Karpas-422 (cell line): ENCODE measurements around the gene PIK3R5. TPM values are rescaled to one million over a fixed set of nuclear protein-coding genes. Genes with fewer than 3 reads are reported as not detected.

ENCODE experiments used
- DNase-seq: peaks from one replicate; pipeline ENCODE4 v3.0.0-alpha.2; 2015
- H2AFZ ChIP-seq: fragments of 200-600 bp; sonication (generic); 2 replicates; pipeline ENCODE4 v1.6.1; 2014; ENCODE audit warnings: antibody characterized with exemption, low read length, mixed read lengths
- H3K27ac ChIP-seq: fragments of 200-600 bp; sonication (generic); 2 replicates; pipeline ENCODE4 v1.5.1; 2014; ENCODE audit warnings: mild to moderate bottlenecking, low read length, moderate library complexity
- H3K27me3 ChIP-seq: fragments of 200-600 bp; sonication (generic); 2 replicates; pipeline ENCODE4 v1.6.1; 2014; ENCODE audit warnings: low read length, mixed read lengths
- H3K36me3 ChIP-seq: fragments of 200-600 bp; sonication (generic); 2 replicates; pipeline ENCODE4 v1.6.1; 2014; ENCODE audit warnings: low read length, mixed read lengths; ENCODE audit not compliant: insufficient read depth
- H3K4me1 ChIP-seq: fragments of 200-600 bp; sonication (generic); 2 replicates; pipeline ENCODE4 v1.6.1; 2014; ENCODE audit warnings: mild to moderate bottlenecking, low read length, mixed read lengths
- H3K4me2 ChIP-seq: fragments of 200-600 bp; sonication (generic); 2 replicates; pipeline ENCODE4 v1.6.1; 2014; ENCODE audit warnings: low read length, low read depth, mild to moderate bottlenecking; ENCODE audit not compliant: poor library complexity, severe bottlenecking
- H3K4me3 ChIP-seq: fragments of 200-600 bp; sonication (generic); 2 replicates; pipeline ENCODE4 v1.5.1; 2014; ENCODE audit warnings: mild to moderate bottlenecking, antibody characterized with exemption, low read length, mixed read lengths
- H3K79me2 ChIP-seq: fragments of 200-600 bp; sonication (generic); 2 replicates; pipeline ENCODE4 v1.6.1; 2014; ENCODE audit warnings: mild to moderate bottlenecking, low read length, mixed read lengths
- H3K9ac ChIP-seq: fragments of 200-600 bp; sonication (generic); 2 replicates; pipeline ENCODE4 v1.6.0; 2014; ENCODE audit warnings: low read length
- H3K9me2 ChIP-seq: fragments of 200-600 bp; sonication (generic), shearing (Covaris generic); replicated peaks from 2 replicates; pipeline ENCODE4 v1.6.0; 2014; ENCODE audit warnings: mild to moderate bottlenecking, low read length, moderate library complexity; ENCODE audit not compliant: insufficient read depth
- H3K9me3 ChIP-seq: fragments of 300-700, 200-600 bp; sonication (generic); 2 replicates; pipeline ENCODE4 v1.6.1; 2014; ENCODE audit warnings: low read length, mixed read lengths
- H4K20me1 ChIP-seq: fragments of 200-600 bp; sonication (generic); 2 replicates; pipeline ENCODE4 v1.6.1; 2014; ENCODE audit warnings: mild to moderate bottlenecking, antibody characterized with exemption, low read length, low read depth; ENCODE audit not compliant: insufficient read depth
- total RNA-seq: library from RNA; depleted of rRNA; stranded (reverse); fragments of >200 nt; shearing (Covaris generic); gene quantifications from 2 replicates; pipeline ENCODE4 v1.2.3, GENCODE V29; 2014; ENCODE audit warnings: low replicate concordance

Gene PIK3R5
- total RNA-seq, 1 experiment from 2014 or later: not detected

GRCh38 chr17:8961829-8962228 is 3.7 kb downstream of the PIK3R5 start:
- Histone ChIP-seq H3K9me2 (no peaks in the 10 kb centered on the region), H3K4me2 (no peak overlapping the region), H3K36me3 (no peaks in the 10 kb centered on the region), H3K79me2 (no peaks in the 10 kb centered on the region), H3K9ac (no peak overlapping the region), H3K27ac (no peak overlapping the region), H4K20me1 (no peaks in the 10 kb centered on the region), H3K4me1 (no peaks in the 10 kb centered on the region; the same call in 1 of the 2 replicates), H3K9me3 (no peaks in the 10 kb centered on the region), H3K4me3 (no peak overlapping the region), H3K27me3 (no peaks in the 10 kb centered on the region), H2AFZ (no peak overlapping the region)
- DNase-seq: no peak

DNA sequence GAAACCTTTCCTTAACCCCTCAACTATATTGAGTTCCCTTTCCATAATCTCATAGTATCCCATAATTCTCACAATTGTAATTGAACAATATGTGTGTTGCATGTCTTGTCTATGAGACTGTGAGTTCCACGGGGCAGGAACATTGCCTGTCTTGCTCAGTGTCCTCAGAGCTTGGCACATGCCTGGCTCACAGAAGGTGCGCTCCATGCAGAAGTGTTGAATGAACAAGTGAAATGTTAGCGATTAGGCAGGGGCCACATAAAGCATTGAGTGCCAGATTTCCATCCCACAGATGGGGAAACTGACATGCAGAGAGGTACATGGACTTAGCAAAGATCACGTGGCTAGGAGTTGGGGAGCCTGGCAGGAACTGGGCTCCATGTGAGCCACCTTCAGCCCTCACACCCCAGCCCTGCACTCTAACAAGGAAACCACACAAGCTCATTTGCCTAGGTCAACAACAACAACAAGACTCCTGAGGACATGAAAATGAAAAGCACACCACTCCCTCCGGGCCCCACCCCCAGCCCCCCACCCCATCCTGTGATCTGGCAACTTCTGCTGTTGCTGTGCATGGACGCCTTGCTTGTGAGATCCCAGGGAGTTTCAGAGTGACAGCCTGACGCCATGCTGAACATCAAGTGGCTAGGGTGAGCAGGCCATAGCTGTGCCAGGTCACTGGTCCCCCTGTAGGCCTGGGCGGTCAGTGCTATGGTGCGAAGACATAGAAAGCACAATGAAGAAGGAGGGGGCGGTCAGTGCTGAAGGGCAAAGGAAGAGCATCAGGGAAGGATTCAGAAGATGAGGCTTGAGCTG is 5.0 kb downstream of the PIK3R5 start:
- Histone ChIP-seq H3K27ac (no peak overlapping the region), H3K4me1 (no peaks in the 10 kb centered on the region; the same call in 1 of the 2 replicates), H4K20me1 (no peaks in the 10 kb centered on the region), H3K36me3 (no peaks in the 10 kb centered on the region), H3K79me2 (no peaks in the 10 kb centered on the region), H3K9me2 (no peaks in the 10 kb centered on the region), H3K9me3 (no peaks in the 10 kb centered on the region), H2AFZ (no peak overlapping the region), H3K4me3 (no peak overlapping the region), H3K4me2 (no peak overlapping the region), H3K27me3 (0 out of 2 replicates have a peak, but pooled peaks cover 3% of the 10 kb centered on the region), H3K9ac (no peak overlapping the region)
- DNase-seq: no peak

- Histone ChIP-seq H3K27me3 (0 out of 2 replicates have a peak, but pooled peaks cover 3% of the 10 kb centered on the region), H3K9me2 (no peaks in the 10 kb centered on the region), H3K27ac (no peak overlapping the region), H3K4me1 (no peaks in the 10 kb centered on the region; the same call in 1 of the 2 replicates), H3K9me3 (no peaks in the 10 kb centered on the region), H3K4me3 (no peak overlapping the region), H4K20me1 (no peaks in the 10 kb centered on the region), H2AFZ (no peak overlapping the region), H3K79me2 (no peaks in the 10 kb centered on the region), H3K9ac (no peak overlapping the region), H3K4me2 (no peak overlapping the region), H3K36me3 (no peaks in the 10 kb centered on the region)
- DNase-seq: no peak
These were observed 6.1 kb downstream of the PIK3R5 start for GRCh38 chr17:8959312-8959918.

- no peak overlapping the region for H3K27ac ChIP-seq
These were observed 7.8 kb downstream of the PIK3R5 start for GRCh38 chr17:8957721-8958120.

GRCh38 chr17:8956465-8956902 is 9.0 kb downstream of the PIK3R5 start:
- Histone ChIP-seq H3K4me1 (no peaks in the 10 kb centered on the region), H2AFZ (no peak overlapping the region), H4K20me1 (no peaks in the 10 kb centered on the region), H3K27me3 (0 out of 2 replicates have a peak, but pooled peaks cover 3% of the 10 kb centered on the region), H3K27ac (no peak overlapping the region), H3K4me2 (no peak overlapping the region), H3K79me2 (no peaks in the 10 kb centered on the region), H3K9me2 (no peaks in the 10 kb centered on the region), H3K9ac (no peak overlapping the region), H3K9me3 (no peaks in the 10 kb centered on the region), H3K36me3 (no peaks in the 10 kb centered on the region), H3K4me3 (no peak overlapping the region)
- no peak for DNase-seq

More at GRCh38 chr17:8957721-8958120, 7.8 kb downstream of the PIK3R5 start:
- Histone ChIP-seq H2AFZ (no peak overlapping the region), H3K27me3 (0 out of 2 replicates have a peak, but pooled peaks cover 3% of the 10 kb centered on the region), H3K9ac (no peak overlapping the region), H3K4me3 (no peak overlapping the region), H3K79me2 (no peaks in the 10 kb centered on the region), H3K9me3 (no peaks in the 10 kb centered on the region), H3K4me2 (no peak overlapping the region), H3K9me2 (no peaks in the 10 kb centered on the region), H3K36me3 (no peaks in the 10 kb centered on the region), H3K4me1 (no peaks in the 10 kb centered on the region), H4K20me1 (no peaks in the 10 kb centered on the region)
- no peak for DNase-seq

DNA sequence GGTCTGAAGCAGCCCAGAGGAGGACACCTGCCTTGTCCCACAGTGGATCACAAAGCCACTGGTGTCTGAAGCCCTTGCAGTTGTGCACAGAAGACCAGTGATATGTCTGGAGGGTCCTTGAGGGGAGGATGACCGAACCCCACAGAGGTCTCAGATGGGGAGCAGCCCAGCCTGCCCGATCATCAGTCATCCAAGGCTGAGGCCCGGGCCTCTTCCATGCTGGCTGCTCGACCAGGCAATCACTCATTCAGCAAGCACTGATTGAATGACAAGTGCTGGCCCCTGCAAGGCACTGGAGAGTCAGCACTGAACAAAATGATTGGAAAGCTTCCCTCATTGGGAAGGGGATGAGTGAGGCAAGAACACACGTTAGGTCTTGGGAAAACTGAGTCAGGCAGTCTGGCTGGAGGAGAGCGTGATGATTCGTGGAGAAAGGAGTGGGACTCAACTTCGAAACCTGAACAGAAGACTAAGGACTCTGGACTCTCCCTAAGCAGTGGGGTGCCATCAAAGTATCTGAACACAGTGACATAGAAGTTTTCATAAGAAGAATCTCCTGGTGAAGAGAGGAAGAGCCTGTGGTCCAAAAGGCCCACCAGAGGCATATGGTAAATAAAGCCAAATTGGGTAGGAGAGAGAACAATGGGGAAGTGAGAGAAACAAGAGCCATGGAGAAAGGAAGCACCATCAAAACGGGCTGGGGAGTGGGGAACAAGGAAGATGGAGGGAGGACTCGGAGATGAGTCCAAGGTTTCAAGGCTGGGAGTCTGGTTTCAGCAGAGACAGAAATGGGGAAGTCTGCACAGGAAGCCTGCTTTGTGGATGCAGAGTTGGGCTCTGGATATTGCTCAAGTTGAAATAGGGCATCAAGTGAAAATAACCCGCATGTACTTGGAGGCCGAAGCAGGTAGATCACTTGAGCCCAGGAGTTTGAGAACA is 10.2 kb downstream of the PIK3R5 start:
- no peak for DNase-seq
- no peaks in the 10 kb centered on the region for H3K4me1 ChIP-seq
- no peaks in the 10 kb centered on the region for H3K9me3 ChIP-seq
- 0 out of 2 replicates have a peak, but pooled peaks cover 3% of the 10 kb centered on the region for H3K27me3 ChIP-seq
- no peaks in the 10 kb centered on the region for H3K9me2 ChIP-seq
- H2AFZ ChIP-seq: no peak overlapping the region
- no peak overlapping the region for H3K9ac ChIP-seq
- no peak overlapping the region for H3K4me2 ChIP-seq
- no peaks in the 10 kb centered on the region for H3K79me2 ChIP-seq
- H3K4me3 ChIP-seq: no peak overlapping the region
- H3K36me3 ChIP-seq: no peaks in the 10 kb centered on the region
- H4K20me1 ChIP-seq: no peaks in the 10 kb centered on the region
- H3K27ac ChIP-seq: no peak overlapping the region

GRCh38 chr17:8954339-8954738 is 11.2 kb downstream of the PIK3R5 start:
- Histone ChIP-seq H3K9ac (no peak overlapping the region), H3K4me1 (no peaks in the 10 kb centered on the region), H3K4me2 (no peak overlapping the region), H3K79me2 (no peaks in the 10 kb centered on the region), H3K36me3 (no peaks in the 10 kb centered on the region), H3K27ac (no peak overlapping the region), H3K4me3 (no peak overlapping the region), H3K9me2 (no peaks in the 10 kb centered on the region), H3K27me3 (0 out of 2 replicates have a peak, but pooled peaks cover 3% of the 10 kb centered on the region), H2AFZ (no peak overlapping the region), H4K20me1 (no peaks in the 10 kb centered on the region), H3K9me3 (no peaks in the 10 kb centered on the region)
- no peak for DNase-seq
